Stimulated activated naive CD4-positive, alpha-beta T cell (primary cell): ENCODE measurements around the gene MDP1.

Source experiments
- DNase-seq, 6 experiments: peaks; one replicate each; lab custom pipeline; 2025; lab: John Stamatoyannopoulos, UW

The MDP1 gene

GRCh38 chr14:24181371-24182077 is 34.3 kb downstream of the MDP1 start:
- no peak for DNase-seq

GRCh38 chr14:24179961-24180796 is 35.7 kb downstream of the MDP1 start:
- no peak for DNase-seq

DNA sequence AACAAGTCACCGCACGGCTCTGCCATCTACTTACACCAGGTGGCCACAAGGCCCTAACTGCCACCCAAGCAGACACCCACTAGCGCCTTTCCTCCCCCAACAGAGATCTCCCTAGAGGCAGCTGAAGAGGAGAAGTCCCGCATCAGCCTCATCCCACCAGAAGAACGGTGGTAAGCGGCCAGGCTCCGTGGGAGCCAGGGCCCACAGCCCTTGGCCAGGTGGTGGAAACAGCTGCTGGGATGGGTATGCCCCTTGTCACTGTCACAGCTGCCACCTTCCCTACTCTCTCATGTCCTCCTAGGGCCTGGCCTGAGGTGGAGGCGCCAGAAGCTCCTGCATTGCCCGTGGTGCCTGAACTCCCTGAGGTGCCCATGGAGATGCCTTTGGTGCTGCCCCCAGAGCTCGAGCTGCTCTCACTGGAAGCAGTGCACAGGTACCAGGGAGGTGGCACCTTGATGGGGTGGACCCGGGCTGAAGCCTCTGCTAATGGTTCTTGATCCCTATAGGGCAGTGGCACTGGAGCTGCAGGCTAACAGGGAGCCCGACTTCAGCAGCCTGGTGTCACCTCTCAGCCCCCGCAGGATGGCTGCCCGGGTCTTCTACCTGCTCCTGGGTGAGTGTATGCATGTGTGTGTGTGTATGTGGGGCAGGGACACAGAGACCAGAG is 36.4 kb downstream of the MDP1 start:
- DNase-seq = no peak

GRCh38 chr14:24178399-24179178 is 37.3 kb downstream of the MDP1 start:
- DNase-seq = no peak

GRCh38 chr14:24177891-24178290 is 38.0 kb downstream of the MDP1 start:
- no peak for DNase-seq

- no peak for DNase-seq
Measured at GRCh38 chr14:24177041-24177825, 38.6 kb downstream of the MDP1 start.

- DNase-seq = no peak
Measured at GRCh38 chr14:24176599-24176998, 39.3 kb downstream of the MDP1 start.

- DNase-seq = no peak
Measured at GRCh38 chr14:24172871-24173281, 43.0 kb downstream of the MDP1 start.

DNA sequence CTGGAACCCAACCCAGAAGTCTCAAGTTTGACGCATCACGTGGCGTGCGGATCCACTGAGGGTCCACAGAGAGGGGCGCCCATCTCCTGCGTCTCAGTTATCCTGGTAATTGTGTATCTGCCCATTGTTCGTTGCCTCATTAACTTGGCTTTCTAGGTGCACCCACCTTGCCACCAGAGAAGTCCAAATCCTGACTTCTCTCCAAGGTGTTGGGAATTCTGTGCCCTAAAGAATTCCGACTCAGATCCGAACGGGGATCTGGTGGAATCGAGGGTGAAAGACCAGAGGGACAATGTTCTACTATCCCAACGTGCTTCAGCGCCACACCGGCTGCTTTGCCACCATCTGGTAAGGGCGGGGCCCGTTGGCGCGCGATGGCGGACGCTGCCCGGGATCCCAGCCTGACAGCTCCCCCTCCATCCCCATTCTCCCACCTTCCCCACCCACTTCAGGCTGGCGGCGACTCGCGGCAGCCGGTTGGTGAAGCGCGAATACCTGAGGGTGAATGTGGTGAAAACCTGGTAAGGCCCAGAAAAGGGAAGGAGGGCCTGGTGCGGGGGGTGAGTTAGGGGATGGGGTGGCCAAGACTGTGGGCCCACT is 43.5 kb downstream of the MDP1 start:
- peak in 1 of 6 experiments; percentile 12 for DNase-seq

DNA sequence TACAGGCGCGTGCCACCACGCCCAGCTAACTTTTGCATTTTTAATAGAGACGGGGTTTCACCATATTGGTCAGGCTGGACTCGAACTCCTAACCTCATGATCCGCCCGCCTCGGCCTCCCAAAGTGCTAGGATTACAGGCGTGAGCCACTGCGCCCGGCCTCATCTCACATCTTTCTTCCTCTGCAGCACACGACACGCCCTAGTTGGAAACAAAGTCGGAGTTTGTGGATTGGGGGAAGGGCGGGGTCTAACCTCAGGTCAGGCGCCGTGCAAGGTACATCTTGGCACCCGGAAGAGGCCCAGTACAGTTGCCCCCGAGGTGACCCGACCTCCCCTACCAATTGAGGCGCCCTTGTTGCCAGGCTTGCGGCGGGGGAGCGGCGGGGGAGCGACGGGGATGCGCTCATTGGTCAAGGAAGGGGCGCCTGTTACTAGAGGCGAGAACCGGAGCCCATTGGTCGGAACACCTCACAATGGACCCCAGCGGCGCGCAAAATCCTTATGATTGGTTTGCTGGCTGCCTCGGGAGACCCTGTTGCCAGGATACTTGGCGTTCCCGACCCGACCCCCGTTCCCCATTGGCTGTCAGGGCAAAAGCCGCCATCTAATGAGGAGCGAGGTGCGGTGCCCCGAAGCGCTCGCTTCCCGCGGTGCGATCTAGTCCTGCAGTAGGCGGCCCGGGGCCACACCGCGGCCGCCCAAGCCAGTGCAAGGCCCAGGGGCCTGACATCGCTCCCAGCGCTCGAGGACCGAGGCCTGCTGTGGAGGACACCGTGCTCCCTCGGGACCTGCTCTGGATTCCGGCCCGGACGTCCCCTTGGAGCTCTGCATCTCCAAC is 44.2 kb downstream of the MDP1 start, which contains the start of gene REC8:
Gene REC8, plus strand, starts transcription at position 659 of the 839 bp plus-strand sequence. CDS start 473 bp downstream, outside the sequence.
- peak; percentile 65 to 79 (median 76) for DNase-seq

- no peak for DNase-seq
Measured at GRCh38 chr14:24167469-24168114, 48.3 kb downstream of the MDP1 start.

- no peak for DNase-seq
Measured at GRCh38 chr14:24165785-24166184, 50.1 kb downstream of the MDP1 start.

GRCh38 chr14:24164518-24164991 is 51.3 kb downstream of the MDP1 start:
- DNase-seq = no peak
